ENCODE results near the gene KRTAP4-2.
A peak's percentile ranks its signal among the peaks of the same experiment; 100 is the strongest.
"Not testable (repeated sequence)": the region's sequence is repeated elsewhere in the genome, so short reads cannot be mapped to it uniquely, and the experiment has no call there.

The KRTAP4-2 gene

DNA sequence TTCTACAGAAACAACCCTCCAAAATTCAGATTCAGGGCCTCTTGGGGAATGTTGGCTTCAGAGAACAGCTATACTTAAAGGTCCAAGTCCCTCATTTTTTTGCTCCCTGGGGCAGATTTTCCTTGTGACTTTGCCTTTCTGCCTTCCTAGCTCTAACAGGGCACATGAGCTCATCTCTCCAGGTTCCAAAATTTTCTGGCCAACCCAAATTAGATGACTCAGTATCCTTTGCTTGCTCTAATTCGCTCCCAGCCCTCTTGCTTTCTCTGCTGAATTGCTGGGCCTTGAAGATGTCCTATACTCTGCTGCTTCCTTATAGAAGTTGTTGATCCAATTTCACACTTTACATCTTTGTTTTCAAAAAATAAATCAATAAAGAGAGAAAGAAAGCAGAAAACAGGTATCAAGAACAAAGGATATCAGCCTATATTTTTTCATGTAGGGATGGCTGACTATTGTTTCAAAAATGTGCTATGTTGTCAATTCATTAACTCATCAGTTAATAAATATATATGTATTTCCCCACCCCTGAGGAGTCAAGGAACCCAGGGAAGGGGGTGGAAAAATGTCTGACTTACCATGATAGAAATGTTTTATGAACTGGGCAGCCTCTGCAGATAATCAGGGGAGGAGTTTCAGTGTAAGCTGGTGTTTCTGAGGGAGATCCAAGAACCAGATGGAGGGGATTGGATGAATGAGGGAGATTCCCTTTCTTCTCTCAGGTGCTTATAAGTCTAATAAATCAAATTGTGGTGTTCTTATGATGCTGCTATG, 1.0 kb upstream of the KRTAP4-2 start:
- TF ChIP-seq POLR2A (IDR thresholded peaks at IDR 0.05; ENCODE audit: low read length) (no peak), GATA1 (IDR thresholded peaks at IDR 0.05; ENCODE audit: low read depth, low read length) (no peak)
- DNase-seq, result no peak

DNA sequence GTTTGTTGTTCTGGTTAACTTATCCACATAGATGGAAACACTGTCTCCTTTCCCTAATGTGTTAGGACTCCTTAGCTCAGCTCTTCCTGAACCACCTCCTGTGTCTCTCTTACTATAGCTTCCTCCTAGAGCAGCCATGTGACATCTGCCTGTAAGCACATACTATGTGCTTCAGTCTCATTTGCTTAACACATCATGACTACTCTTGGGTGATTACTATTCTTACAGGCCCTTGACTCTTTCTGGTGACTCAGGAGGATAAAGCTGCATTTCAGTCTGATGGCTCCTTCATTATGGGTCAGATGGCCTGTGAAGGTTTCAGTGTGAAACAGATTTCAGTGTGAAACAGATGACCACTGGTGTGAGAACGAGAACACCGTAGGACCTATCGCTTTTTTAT, 320 bp upstream of the KRTAP4-2 start:
- DNase-seq, result no peak
- TF ChIP-seq GATA1 (IDR thresholded peaks at IDR 0.05; ENCODE audit: low read depth, low read length), result no peak
- no peak for TF ChIP-seq POLR2A (IDR thresholded peaks at IDR 0.05; ENCODE audit: low read length)

DNA sequence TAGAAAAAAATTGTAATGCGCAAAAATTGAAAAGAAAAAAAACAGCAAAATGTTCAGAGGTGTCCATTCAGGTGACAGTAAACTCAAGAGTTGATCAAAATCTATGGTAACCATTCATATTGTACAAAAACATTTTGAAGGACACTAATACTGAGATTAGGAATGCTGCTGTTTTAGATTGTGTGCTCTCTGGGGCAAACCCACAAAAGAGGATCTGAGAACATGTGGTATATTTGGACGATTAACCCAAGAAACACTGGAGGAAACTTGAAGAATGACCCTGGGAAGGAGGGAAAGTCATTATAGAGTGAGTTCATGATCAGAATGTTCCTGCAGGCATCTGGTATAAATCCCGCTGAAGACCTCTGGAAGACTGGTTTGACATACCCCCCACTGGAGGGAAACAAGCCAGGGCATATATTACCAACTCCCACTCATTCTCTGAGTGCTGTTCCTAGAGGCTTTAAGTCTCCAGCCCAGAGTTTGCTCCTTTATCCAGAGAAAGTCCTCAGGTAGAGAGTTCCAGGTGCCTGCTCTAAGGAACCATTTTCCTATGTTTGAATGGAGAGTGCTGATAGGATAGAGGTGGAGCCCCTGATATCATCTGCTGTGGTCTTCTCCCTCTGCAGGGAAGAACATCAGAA, 1.2 kb downstream of the KRTAP4-2 start:
- TF ChIP-seq POLR2A (IDR thresholded peaks at IDR 0.05; ENCODE audit: low read length) (no peak), GATA1 (IDR thresholded peaks at IDR 0.05; ENCODE audit: low read depth, low read length) (no peak)
- no peak for DNase-seq

DNA sequence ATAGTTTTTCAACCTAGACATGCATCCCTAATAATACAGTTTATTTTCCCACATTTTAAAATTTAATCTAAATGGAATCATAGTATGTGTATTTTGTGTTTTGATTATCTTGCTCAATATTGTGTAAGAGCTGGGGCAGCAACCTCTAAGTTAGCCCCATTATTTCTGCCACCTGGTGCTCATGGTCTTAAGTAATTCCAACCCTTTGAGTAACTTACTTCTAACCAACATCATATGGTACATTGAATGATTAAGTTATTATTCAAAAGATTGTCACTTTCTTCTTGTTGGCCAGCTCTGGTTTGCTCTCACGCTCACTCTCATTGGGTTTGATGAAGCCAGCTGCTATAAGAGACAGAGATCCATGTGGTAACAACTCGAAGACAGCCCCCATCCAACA, 6.1 kb downstream of the KRTAP4-2 start:
- no peak for DNase-seq
- TF ChIP-seq POLR2A (IDR thresholded peaks at IDR 0.05; ENCODE audit: low read length) (no peak), GATA1 (IDR thresholded peaks at IDR 0.05; ENCODE audit: low read depth, low read length) (no peak)

DNA sequence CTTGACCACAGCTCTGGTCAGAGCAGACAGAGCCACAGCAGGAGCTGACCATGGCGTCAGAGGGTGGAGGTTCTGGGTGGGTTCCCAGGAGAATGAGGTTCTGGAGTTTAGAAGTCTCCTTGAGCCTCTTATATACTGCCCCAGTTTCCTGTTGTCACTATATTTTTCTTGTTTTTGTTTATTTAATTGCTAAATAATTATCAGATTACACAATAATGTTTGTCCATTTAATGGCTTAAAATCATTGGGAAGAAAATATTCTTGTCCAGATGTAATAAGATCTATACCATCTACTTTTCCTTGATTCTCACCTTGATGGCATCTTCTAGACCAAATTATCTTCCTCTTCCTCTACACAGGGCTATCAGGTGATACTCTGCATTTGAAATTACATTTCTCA, 9.9 kb downstream of the KRTAP4-2 start, which contains the start of gene KRTAP4-3:
KRTAP4-3 (minus strand) TSS at position 101 of the 400 bp plus-strand sequence; CDS start at position 52, 49 bp downstream.
- no peak for TF ChIP-seq GATA1 (IDR thresholded peaks at IDR 0.05; ENCODE audit: low read depth, low read length)
- DNase-seq, result no peak

DNA sequence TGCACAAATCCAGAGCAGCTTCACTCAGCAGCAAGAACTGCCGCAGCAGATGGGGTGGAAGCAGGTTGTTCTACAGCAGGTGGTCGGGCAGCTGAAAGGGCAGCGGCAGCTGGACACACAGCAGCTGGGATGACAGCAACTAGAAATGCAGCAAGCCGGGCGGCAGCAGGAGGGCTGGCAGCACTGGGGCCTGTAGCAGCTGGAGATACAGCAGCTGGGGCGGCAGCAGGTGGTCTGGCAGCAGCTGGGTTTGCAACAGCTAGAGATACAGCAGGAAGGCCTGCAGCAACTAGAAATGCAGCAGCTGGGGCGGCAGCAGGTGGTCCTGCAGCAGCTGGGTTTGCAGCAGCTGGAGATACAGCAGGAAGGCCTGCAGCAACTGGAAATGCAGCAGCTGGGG, 10.5 kb downstream of the KRTAP4-2 start:
- TF ChIP-seq POLR2A (IDR thresholded peaks at IDR 0.05; ENCODE audit: low read length), result no peak
- TF ChIP-seq GATA1 (IDR thresholded peaks at IDR 0.05; ENCODE audit: low read depth, low read length), result no peak
- no peak for DNase-seq

DNA sequence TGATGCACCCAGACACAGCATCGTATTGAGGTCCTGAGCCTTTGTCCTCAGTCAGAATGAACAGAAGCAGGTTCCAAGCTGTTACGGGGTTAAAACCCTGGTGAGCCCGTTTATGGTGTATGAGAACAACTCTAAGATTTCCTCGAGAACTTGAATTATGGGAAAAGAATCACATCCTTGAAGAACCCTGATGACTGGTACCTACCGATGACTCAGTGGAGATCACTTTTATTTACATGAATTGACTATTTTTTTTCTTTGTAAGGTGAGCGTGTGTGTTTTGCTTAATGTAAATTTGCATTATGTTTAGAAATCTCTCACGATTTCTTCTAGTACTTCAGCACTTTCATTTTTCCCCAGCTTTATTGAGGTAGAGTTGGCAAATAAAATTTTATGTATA, 14.2 kb downstream of the KRTAP4-2 start:
- TF ChIP-seq GATA1 (IDR thresholded peaks at IDR 0.05; ENCODE audit: low read depth, low read length) (no peak), POLR2A (IDR thresholded peaks at IDR 0.05; ENCODE audit: low read length) (no peak)

DNA sequence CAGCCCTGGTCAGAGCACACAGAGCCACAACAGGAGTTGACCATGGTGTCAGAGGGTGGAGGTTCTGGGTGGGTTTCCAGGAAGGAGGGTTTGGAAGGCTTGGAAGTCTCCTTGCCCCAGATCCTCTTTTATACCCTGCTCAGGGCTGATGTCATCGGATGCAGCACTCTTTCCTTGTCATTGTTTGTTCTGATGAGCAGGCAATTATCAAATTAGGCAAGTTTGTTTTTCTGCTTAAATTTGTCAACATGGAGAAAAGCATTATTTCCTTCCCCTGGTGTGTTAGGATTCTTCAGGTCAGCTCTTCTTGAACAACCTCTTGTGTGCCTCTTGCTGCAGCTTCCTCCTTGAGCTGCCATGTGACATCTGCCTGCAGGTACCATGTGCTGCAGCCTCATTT, 17.4 kb downstream of the KRTAP4-2 start, which contains the start of gene KRTAP4-4:
KRTAP4-4 (minus strand) TSS at position 101 of the 400 bp plus-strand sequence; CDS start at position 44, 57 bp downstream.
- TF ChIP-seq POLR2A (IDR thresholded peaks at IDR 0.05; ENCODE audit: low read length) (no peak), GATA1 (IDR thresholded peaks at IDR 0.05; ENCODE audit: low read depth, low read length) (no peak)
- no peak for DNase-seq

More for the DNA sequence above, 14.2 kb downstream of the KRTAP4-2 start:
- no peak for DNase-seq

DNA sequence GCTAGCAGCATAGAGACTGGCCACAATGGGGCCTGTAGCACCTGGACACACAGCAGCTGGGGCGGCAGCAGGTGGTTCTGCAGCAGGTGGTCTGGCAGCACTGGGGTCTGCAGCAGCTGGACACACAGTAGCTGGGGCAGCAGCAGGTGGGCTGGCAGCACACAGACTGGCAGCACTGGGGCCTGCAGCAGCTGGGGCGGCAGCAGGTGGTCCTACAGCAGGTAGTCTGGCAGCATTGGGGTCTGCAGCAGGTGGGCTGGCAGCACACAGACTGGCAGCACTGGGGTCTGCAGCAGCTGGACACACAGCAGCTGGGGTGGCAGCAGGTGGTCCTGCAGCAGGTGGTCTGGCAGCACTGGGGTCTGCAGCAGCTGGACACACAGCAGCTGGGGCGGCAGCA, 17.8 kb downstream of the KRTAP4-2 start:
- DNase-seq, result not testable (repeated sequence)

DNA sequence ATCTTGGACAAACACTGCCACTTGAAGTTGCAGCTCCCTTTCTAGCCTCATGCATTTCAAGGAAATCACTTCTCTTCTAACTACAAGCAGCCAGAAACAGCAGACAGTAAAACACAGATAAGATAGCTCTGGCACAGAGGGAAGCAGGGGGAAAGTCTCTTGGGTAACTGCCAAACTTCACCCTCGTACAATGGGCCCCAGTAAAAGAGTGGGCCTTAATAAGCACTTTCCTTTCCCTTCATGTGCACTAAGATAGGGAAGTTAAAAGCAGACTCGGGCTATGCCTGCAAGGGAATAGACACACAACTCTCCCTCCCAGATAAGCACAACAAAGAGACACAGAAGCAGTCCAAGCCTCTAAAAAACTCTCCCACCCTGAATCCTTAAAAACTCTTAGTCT, 24.2 kb downstream of the KRTAP4-2 start:
- no peak for TF ChIP-seq POLR2A (IDR thresholded peaks at IDR 0.05; ENCODE audit: low read length)
- no peak for TF ChIP-seq GATA1 (IDR thresholded peaks at IDR 0.05; ENCODE audit: low read depth, low read length)
- peak in 1 of 2 experiments; percentile 10 for DNase-seq

DNA sequence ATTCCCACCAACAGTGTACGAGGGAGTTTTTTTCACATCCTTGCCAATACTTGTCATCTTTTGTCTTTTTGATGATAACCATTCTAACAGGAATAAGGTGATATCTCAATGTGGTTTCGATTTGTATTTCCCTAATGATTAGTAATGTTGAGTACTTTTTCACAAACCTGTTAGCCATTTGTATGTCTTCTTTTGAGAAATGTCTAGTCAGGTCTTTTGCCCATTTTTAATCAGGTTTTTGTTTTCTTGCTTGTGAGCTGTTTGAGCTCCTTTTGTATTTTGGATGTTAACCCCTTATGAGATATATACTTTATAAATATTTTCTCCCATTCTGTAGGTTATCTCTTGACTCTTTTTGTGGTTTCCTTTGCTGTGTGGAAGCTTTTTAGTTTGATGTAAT, 26.5 kb downstream of the KRTAP4-2 start:
- no peak for TF ChIP-seq GATA1 (IDR thresholded peaks at IDR 0.05; ENCODE audit: low read depth, low read length)
- no peak for TF ChIP-seq POLR2A (IDR thresholded peaks at IDR 0.05; ENCODE audit: low read length)
- no peak for DNase-seq

DNA sequence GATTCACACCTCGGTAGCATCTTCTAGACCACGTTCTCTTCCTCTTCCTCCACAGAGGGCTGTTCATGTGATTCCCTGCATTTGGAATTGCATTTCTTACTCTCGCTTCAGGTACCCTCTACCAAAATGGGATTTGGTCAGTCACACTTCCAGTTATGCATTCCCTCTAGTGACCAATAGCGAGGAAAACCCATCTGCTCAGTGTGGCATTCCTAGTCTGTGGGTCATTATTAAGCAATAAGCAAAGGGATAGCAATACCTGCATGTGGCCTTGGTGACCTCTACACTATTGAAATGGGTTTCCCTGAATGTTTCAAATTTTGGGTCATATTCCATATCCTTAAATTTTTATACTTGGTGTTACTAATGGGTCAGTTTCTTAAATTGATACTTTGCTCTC, 28.0 kb downstream of the KRTAP4-2 start:
- TF ChIP-seq GATA1 (IDR thresholded peaks at IDR 0.05; ENCODE audit: low read depth, low read length) (no peak), POLR2A (IDR thresholded peaks at IDR 0.05; ENCODE audit: low read length) (no peak)
- no peak for DNase-seq

DNA sequence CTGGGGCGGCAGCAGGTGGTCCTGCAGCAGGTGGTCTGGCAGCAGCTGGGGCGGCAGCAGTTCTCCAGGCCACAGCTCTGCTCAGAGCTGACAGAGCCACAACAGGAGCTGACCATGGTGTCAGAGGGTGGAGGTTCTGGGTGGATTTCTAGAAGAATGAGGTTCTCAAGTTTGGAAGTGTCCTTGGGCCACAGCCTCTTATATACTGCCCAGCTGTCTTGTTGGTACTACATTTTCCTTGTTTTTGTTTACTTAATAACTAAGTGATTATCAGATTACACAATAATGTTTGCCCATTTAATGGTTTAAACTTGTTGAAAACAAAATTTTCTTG, 28.4 kb downstream of the KRTAP4-2 start, which contains the start of gene KRTAP4-5:
KRTAP4-5 (minus strand) TSS at position 174 of the 334 bp plus-strand sequence; CDS start at position 116, 58 bp downstream.
- no peak for DNase-seq
- no peak for TF ChIP-seq GATA1 (IDR thresholded peaks at IDR 0.05; ENCODE audit: low read depth, low read length)
- no peak for TF ChIP-seq POLR2A (IDR thresholded peaks at IDR 0.05; ENCODE audit: low read length)

DNA sequence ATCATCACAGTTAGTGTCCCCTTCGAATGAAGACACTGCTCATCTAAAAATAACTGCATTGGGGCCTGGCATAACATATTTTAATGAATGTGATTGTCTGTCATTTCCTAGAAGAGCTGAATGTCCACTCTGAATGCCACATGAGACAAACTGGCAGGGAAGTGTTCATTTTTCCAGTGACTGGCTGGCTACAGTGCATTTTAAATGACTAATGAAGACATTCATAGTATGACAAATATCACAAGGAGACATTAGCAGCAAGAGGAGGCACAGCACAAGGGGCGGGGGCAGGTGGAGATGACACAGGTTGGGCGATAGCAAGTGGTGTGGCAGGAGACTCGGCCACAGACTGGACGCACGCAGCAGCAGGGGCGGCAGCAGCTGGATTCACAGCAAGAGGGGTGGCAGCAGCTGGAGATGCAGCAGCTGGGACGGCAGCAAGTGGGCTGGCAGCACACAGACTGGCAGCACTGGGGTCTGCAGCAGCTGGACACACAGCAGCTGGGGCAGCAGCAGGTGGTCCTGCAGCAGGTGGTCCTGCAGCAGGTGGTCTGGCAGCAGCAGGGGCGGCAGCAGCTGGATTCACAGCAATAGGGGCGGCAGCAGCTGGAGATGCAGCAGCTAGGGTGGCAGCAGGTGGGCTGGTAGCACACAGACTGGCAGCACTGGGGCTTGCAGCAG, 28.9 kb downstream of the KRTAP4-2 start:
- not testable (repeated sequence) for DNase-seq

Data from erythroblast (primary cell).